Smooth muscle cell (in vitro differentiated cells): ENCODE measurements around the gene TFF1. TPM values are rescaled to one million over a fixed set of nuclear protein-coding genes. Genes with fewer than 3 reads are reported as not detected.

ENCODE experiments used
- DNase-seq: peaks from one replicate; lab custom pipeline; 2025; ENCODE audit not compliant: unreplicated experiment; lab: John Stamatoyannopoulos, UW
- H2AFZ ChIP-seq: fragments of 200-600 bp; sonication (generic); 2 replicates; pipeline ENCODE4 v1.6.0; 2016; ENCODE audit warnings: antibody characterized with exemption, low read depth, mild to moderate bottlenecking
- H3F3A ChIP-seq: fragments of 200-600 bp; sonication (generic); 2 replicates; pipeline ENCODE4 v1.6.0; 2017; ENCODE audit warnings: antibody characterized with exemption, low read depth
- H3K27ac ChIP-seq: fragments of 200-600 bp; sonication (generic); 2 replicates; pipeline ENCODE4 v1.5.1; 2016; ENCODE audit warnings: low read depth, mild to moderate bottlenecking
- H3K27me3 ChIP-seq: fragments of 200-600 bp; sonication (generic); 2 replicates; pipeline ENCODE4 v1.6.1; 2016; ENCODE audit warnings: low read depth, mild to moderate bottlenecking
- H3K36me3 ChIP-seq: fragments of 200-600 bp; sonication (generic); 2 replicates; pipeline ENCODE4 v1.5.1; 2016; ENCODE audit warnings: low read depth
- H3K4me1 ChIP-seq: fragments of 200-600 bp; sonication (generic); 2 replicates; pipeline ENCODE4 v1.5.1; 2016; ENCODE audit warnings: low read depth
- H3K4me2 ChIP-seq: fragments of 200-600 bp; sonication (generic); 2 replicates; pipeline ENCODE4 v1.6.0; 2016; ENCODE audit warnings: mild to moderate bottlenecking
- H3K4me3 ChIP-seq: fragments of 200-600 bp; sonication (generic); 2 replicates; pipeline ENCODE4 v1.5.1; 2016; ENCODE audit warnings: mild to moderate bottlenecking
- H3K79me2 ChIP-seq: fragments of 200-600 bp; sonication (generic); 2 replicates; pipeline ENCODE4 v1.6.0; 2016; ENCODE audit warnings: low read depth, mild to moderate bottlenecking
- H3K9ac ChIP-seq: fragments of 200-600 bp; sonication (generic); 2 replicates; pipeline ENCODE4 v1.6.0; 2016; ENCODE audit warnings: low read depth
- H3K9me3 ChIP-seq: fragments of 200-600 bp; sonication (generic); replicated peaks from 2 replicates; pipeline ENCODE4 v1.5.1; 2016; ENCODE audit warnings: low read depth
- H4K20me1 ChIP-seq: fragments of 200-600 bp; sonication (generic); 2 replicates; pipeline ENCODE4 v1.6.0; 2016; ENCODE audit warnings: low read depth
- WGBS: methylation state at CpG from one replicate; pipeline ENCODE4 v1.1.7; 2016; ENCODE audit warnings: low lambda C conversion rate; 5-methylcytosine and 5-hydroxymethylcytosine counted together
- polyA plus RNA-seq: library from polyadenylated mRNA; unstranded; fragments of >200 nt; fragmentation: Nextera tagmentation; extraction: Ambion mirVana; gene quantifications from 2 replicates; pipeline ENCODE4 v1.2.1, GENCODE V29; 2016
- total RNA-seq: library from RNA; depleted of rRNA; stranded (reverse); fragments of >200 nt; gene quantifications from 2 replicates; pipeline ENCODE4 v1.2.3, GENCODE V29; 2014
- TF ChIP-seq, protein P1 (sequence below): fragments of 200-600 bp; sonication (generic); IDR thresholded peaks from 2 replicates; pipeline ENCODE4 v1.5.1; 2017; ENCODE audit warnings: borderline replicate concordance, mild to moderate bottlenecking, antibody characterized with exemption; ENCODE audit not compliant: insufficient read depth, poor library complexity, severe bottlenecking

TFF1 gene
- total and polyA plus RNA-seq, 2 experiments from 2014 or later: 7.9 to 8.6 TPM

DNA sequence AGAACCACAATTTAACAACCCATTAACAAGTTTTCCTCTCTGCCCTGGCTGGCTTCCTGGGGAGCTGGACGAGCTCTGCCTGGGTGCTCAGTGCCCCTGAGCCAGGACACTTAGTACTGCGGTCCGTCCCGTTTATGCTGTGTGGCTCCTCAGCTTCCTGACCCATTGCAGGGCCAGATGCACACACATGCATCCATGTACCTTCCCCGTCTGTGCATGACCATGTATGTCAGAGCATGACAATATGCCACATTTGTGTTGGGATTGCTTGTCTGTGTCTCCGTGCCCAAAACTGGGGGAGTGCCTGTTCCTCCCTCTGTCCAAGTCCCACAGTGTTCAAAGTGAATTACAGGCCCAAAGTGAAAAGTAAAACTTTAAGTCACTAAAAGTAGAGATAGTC, 41.4 kb downstream of the TFF1 start:
- H3K27ac ChIP-seq: no peak overlapping the region
- no peak overlapping the region for H3K4me3 ChIP-seq
- H2AFZ ChIP-seq: no peak overlapping the region
- no peak for DNase-seq
- H4K20me1 ChIP-seq: no peaks in the 10 kb centered on the region
- H3K9me3 ChIP-seq: no peaks in the 10 kb centered on the region
- H3K4me1 ChIP-seq: no peaks in the 10 kb centered on the region
- TF ChIP-seq, protein P1, sequence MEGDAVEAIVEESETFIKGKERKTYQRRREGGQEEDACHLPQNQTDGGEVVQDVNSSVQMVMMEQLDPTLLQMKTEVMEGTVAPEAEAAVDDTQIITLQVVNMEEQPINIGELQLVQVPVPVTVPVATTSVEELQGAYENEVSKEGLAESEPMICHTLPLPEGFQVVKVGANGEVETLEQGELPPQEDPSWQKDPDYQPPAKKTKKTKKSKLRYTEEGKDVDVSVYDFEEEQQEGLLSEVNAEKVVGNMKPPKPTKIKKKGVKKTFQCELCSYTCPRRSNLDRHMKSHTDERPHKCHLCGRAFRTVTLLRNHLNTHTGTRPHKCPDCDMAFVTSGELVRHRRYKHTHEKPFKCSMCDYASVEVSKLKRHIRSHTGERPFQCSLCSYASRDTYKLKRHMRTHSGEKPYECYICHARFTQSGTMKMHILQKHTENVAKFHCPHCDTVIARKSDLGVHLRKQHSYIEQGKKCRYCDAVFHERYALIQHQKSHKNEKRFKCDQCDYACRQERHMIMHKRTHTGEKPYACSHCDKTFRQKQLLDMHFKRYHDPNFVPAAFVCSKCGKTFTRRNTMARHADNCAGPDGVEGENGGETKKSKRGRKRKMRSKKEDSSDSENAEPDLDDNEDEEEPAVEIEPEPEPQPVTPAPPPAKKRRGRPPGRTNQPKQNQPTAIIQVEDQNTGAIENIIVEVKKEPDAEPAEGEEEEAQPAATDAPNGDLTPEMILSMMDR: no peak
- no peaks in the 10 kb centered on the region for H3K79me2 ChIP-seq
- H3K9ac ChIP-seq: no peak overlapping the region
- no peaks in the 10 kb centered on the region for H3F3A ChIP-seq
- H3K4me2 ChIP-seq: no peak overlapping the region
- H3K36me3 ChIP-seq: no peaks in the 10 kb centered on the region
- WGBS: 91% methylated on average over 6 of the region's 6 CpGs
- no peaks in the 10 kb centered on the region for H3K27me3 ChIP-seq

DNA sequence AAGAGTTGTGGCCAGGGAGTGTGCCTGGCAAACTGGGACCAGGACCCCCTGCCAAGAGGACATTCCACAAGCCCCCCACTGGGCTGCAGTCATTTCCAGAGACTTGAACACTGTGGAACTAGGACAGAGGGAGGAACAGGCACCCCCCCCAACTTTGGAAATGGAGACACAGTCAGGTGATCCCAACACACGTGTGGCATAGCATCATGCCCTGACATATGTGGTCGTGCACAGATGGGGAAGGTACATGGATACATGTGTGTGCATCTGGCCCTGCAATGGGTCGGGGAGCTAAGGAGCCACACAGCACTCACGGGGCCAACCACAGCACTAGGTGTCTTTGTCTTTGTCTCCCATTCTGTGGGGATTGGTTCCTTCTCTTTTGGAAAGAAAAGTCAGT, 44.5 kb downstream of the TFF1 start:
- no peaks in the 10 kb centered on the region for H3F3A ChIP-seq
- H3K9me3 ChIP-seq: no peaks in the 10 kb centered on the region
- no peaks in the 10 kb centered on the region for H3K79me2 ChIP-seq
- TF ChIP-seq, protein P1: no peak
- H3K36me3 ChIP-seq: no peaks in the 10 kb centered on the region
- H3K27me3 ChIP-seq: no peaks in the 10 kb centered on the region
- WGBS: 90% methylated on average over 4 of the region's 4 CpGs
- H3K4me1 ChIP-seq: no peaks in the 10 kb centered on the region
- H3K9ac ChIP-seq: no peak overlapping the region
- H3K4me2 ChIP-seq: no peak overlapping the region
- H3K4me3 ChIP-seq: no peak overlapping the region
- no peak overlapping the region for H2AFZ ChIP-seq
- no peak for DNase-seq
- H4K20me1 ChIP-seq: no peaks in the 10 kb centered on the region
- H3K27ac ChIP-seq: no peak overlapping the region

DNA sequence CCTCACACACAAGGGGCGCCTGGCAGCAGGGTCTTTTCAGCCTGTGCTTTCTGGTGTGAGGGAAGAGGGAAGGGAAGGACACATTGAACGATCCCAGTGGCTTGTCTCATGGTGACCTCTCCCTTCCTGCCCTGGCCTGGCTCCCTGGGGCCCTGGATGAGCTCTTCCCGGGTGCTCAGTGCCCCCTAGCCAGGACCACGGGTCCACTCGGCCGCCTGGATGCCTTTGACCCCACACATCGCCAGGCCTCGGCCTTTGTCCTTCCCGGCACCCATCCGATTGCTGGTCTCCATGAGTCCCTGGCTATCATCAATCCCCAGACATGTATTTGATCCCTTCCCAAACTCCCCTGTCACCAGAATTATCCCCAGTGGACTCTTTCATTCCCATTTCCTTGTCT, 45.1 kb downstream of the TFF1 start:
- WGBS: 90% methylated on average over 10 of the region's 10 CpGs

DNA sequence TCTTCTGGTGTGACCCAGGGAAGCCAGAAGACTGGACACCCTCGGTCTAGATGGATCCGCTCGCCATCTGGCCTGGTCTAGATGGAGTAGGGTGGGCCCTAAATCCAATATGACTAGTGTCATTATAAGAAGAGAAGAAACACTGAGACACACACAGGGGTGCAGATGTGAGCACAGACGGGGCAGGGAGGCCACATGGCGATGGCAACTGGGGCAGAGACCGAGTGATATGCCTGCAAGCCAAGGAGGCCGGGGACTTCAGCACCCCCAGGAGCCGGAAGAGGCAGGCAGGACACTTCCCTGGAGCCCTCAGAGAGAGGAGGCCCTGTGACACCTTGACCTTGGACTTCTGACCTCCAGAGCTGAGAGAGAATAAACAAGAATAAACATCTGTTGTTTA, 45.5 kb downstream of the TFF1 start:
- Histone ChIP-seq H3K4me2 (no peak overlapping the region), H4K20me1 (no peaks in the 10 kb centered on the region), H2AFZ (no peak overlapping the region), H3K4me1 (peaks cover 1% of the 10 kb centered on the region), H3K4me3 (no peak overlapping the region), H3F3A (no peaks in the 10 kb centered on the region), H3K36me3 (no peaks in the 10 kb centered on the region), H3K9me3 (no peaks in the 10 kb centered on the region), H3K79me2 (no peaks in the 10 kb centered on the region), H3K27ac (no peak overlapping the region), H3K27me3 (no peaks in the 10 kb centered on the region), H3K9ac (no peak overlapping the region)
- DNase-seq: no peak
- WGBS: 94% methylated on average over 8 of the region's 8 CpGs
- TF ChIP-seq, protein P1: no peak

More for the DNA sequence above, 45.1 kb downstream of the TFF1 start:
- Histone ChIP-seq H3K9me3 (no peaks in the 10 kb centered on the region), H3K27me3 (no peaks in the 10 kb centered on the region), H4K20me1 (no peaks in the 10 kb centered on the region), H3K4me1 (no peaks in the 10 kb centered on the region), H3F3A (no peaks in the 10 kb centered on the region), H3K9ac (no peak overlapping the region), H3K27ac (no peak overlapping the region), H3K4me3 (no peak overlapping the region), H3K36me3 (no peaks in the 10 kb centered on the region), H2AFZ (no peak overlapping the region), H3K4me2 (no peak overlapping the region), H3K79me2 (no peaks in the 10 kb centered on the region)
- no peak for DNase-seq
- TF ChIP-seq, protein P1: no peak
